Activated B cell treated with CpG ODN at 0.5 μM for 24 hours (primary cell): Measurements from ENCODE around the gene TMEM132E. TPM values are rescaled to one million over a fixed set of nuclear protein-coding genes. Genes with fewer than 3 reads are reported as not detected.

Source experiments
- ATAC-seq: fragments of 200-7000 bp; cut with Tn5 transposase; one replicate; pipeline ENCODE4 v1.10.0; 2021; ENCODE audit warnings: low read depth, mild to moderate bottlenecking, moderate library complexity
- CTCF ChIA-PET: fragments of 350-600 bp; sonication (Branson Sonifier 250); formaldehyde crosslinking; loops from one replicate; lab custom pipeline; 2021; ENCODE audit warnings: antibody characterized with exemption; lab: Charles Lee
- POLR2A ChIA-PET: fragments of 350-600 bp; sonication (Branson Sonifier 250); formaldehyde crosslinking; loops from one replicate; lab custom pipeline; 2021; ENCODE audit warnings: antibody characterized with exemption; lab: Charles Lee
- DNase-seq: peaks from one replicate; pipeline ENCODE4 v3.0.0; 2022
- H3K27ac Mint-ChIP-seq: one replicate; pipeline ENCODE4 v1.8.0; 2020; ENCODE audit warnings: mixed read lengths
- H3K27me3 Mint-ChIP-seq: one replicate; pipeline ENCODE4 v1.8.0; 2021; ENCODE audit warnings: mixed read lengths
- H3K36me3 Mint-ChIP-seq: one replicate; pipeline ENCODE4 v1.8.0; 2021; ENCODE audit warnings: low read depth, mixed read lengths
- H3K4me1 Mint-ChIP-seq: one replicate; pipeline ENCODE4 v1.8.0; 2021; ENCODE audit warnings: mixed read lengths
- H3K4me3 Mint-ChIP-seq: one replicate; pipeline ENCODE4 v1.8.0; 2020; ENCODE audit warnings: mild to moderate bottlenecking, mixed read lengths
- H3K9me3 Mint-ChIP-seq: one replicate; pipeline ENCODE4 v1.8.0; 2020; ENCODE audit warnings: mixed read lengths
- intact Hi-C: fragments of 100-400 bp; cut with micrococcal nuclease; formaldehyde crosslinking; loops from one replicate; pipeline ENCODE4 v1.15.1; 2024
- total RNA-seq: library from RNA; stranded (reverse); gene quantifications from 2 replicates; pipeline ENCODE4 v1.2.3, GENCODE V29; 2022
- TF ChIP-seq, protein P1 (sequence below): fragments of 200-600 bp; IDR thresholded peaks from one replicate; pipeline ENCODE4 v1.8.0; 2022; ENCODE audit warnings: antibody characterized with exemption, mild to moderate bottlenecking

TMEM132E gene
- total RNA-seq, 1 donor from 2014 or later, result not detected

- TF ChIP-seq, protein P1, sequence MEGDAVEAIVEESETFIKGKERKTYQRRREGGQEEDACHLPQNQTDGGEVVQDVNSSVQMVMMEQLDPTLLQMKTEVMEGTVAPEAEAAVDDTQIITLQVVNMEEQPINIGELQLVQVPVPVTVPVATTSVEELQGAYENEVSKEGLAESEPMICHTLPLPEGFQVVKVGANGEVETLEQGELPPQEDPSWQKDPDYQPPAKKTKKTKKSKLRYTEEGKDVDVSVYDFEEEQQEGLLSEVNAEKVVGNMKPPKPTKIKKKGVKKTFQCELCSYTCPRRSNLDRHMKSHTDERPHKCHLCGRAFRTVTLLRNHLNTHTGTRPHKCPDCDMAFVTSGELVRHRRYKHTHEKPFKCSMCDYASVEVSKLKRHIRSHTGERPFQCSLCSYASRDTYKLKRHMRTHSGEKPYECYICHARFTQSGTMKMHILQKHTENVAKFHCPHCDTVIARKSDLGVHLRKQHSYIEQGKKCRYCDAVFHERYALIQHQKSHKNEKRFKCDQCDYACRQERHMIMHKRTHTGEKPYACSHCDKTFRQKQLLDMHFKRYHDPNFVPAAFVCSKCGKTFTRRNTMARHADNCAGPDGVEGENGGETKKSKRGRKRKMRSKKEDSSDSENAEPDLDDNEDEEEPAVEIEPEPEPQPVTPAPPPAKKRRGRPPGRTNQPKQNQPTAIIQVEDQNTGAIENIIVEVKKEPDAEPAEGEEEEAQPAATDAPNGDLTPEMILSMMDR, result no peak
- Mint-ChIP-seq H3K9me3 (no peaks in the 10 kb centered on the region), H3K27ac (no peak overlapping the region), H3K36me3 (no peaks in the 10 kb centered on the region), H3K27me3 (peaks cover 57% of the 10 kb centered on the region), H3K4me1 (no peaks in the 10 kb centered on the region), H3K4me3 (no peak overlapping the region)
- ATAC-seq (no peak), DNase-seq (no peak)
- POLR2A ChIA-PET, result no interaction called here
- CTCF ChIA-PET, result no interaction called here
- intact Hi-C loops, result no loop called here
These were observed 44.7 kb downstream of the TMEM132E start for GRCh38 chr17:34623856-34624766.

DNA sequence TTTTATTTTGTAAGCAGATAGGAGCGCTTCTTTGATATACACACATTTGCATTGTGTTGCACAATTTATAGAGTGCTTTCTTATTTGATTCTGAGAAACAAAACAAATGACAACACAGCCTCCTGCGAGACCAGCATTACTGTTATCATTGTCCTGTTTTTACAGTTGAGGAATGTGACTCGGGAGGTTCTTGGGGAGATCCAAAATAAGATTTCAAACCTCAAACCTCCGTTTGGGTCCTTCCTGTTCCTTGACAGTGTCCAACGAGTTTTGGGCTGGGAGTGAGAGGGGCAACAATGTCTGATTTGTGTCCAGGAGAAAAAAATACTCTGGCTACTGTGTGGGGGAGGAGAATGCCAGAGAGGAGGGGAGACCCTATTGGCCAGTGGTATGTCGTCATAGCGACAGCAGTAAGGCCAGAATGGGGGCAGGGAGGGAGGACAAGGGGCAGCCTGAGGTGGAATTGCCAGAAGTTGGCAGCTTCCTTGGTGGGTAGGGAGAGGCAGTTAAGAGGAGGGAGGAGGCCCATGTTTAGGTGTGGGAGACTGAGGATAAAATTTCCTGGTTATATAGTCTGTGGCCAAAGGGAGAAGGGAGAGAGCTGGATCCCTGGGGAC, 45.5 kb downstream of the TMEM132E start:
- intact Hi-C loops, result no loop called here
- Mint-ChIP-seq H3K9me3 (no peaks in the 10 kb centered on the region), H3K27ac (no peak overlapping the region), H3K36me3 (no peaks in the 10 kb centered on the region), H3K4me1 (no peaks in the 10 kb centered on the region), H3K27me3 (peaks cover 59% of the 10 kb centered on the region), H3K4me3 (no peak overlapping the region)
- ChIA-PET POLR2A (no interaction called here), CTCF (no interaction called here)
- TF ChIP-seq, protein P1, result no peak
- DNase-seq (no peak), ATAC-seq (no peak)

DNA sequence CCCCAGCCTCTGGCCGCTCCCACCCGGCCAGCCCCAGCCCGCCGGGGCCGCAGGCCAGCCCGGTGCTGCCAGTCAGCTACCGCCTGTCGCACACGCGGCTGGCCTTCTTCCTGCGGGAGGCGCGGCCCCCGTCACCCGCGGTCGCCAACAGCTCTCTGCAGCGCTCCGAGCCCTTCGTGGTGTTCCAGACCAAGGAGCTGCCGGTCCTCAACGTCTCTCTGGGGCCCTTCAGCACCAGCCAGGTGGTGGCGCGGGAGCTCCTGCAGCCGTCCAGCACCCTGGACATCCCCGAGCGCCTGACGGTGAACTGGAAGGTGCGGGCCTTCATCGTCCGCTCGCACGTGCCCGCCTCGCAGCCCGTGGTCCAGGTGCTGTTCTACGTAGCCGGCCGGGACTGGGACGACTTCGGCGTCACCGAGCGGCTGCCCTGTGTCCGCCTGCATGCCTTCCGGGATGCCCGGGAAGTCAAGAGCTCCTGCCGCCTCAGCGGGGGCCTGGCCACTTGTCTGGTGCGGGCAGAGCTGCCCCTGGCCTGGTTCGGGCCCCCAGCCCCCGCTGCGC, 46.8 kb downstream of the TMEM132E start:
- H3K9me3 Mint-ChIP-seq, result no peaks in the 10 kb centered on the region
- DNase-seq (no peak), ATAC-seq (no peak)
- CTCF ChIA-PET, result interaction anchor here (0.7 kb wide), 1 partner anchor 10 kb away, joined by 3 read pairs; no protein-coding TSS in a partner anchor
- no peaks in the 10 kb centered on the region for H3K4me1 Mint-ChIP-seq
- peaks cover 63% of the 10 kb centered on the region for H3K27me3 Mint-ChIP-seq
- intact Hi-C loops, result no loop called here
- POLR2A ChIA-PET, result no interaction called here
- no peak overlapping the region for H3K4me3 Mint-ChIP-seq
- H3K36me3 Mint-ChIP-seq, result no peaks in the 10 kb centered on the region
- no peak overlapping the region for H3K27ac Mint-ChIP-seq
- TF ChIP-seq, protein P1, result no peak

- ChIA-PET CTCF (interaction anchor here (1.0 kb wide), 1 partner anchor 9 kb away, joined by 4 read pairs; no protein-coding TSS in a partner anchor), POLR2A (no interaction called here)
- H3K27ac Mint-ChIP-seq, result no peak overlapping the region
- DNase-seq (no peak), ATAC-seq (no peak)
- H3K4me3 Mint-ChIP-seq, result no peak overlapping the region
- intact Hi-C loops, result no loop called here
- H3K9me3 Mint-ChIP-seq, result no peaks in the 10 kb centered on the region
- H3K27me3 Mint-ChIP-seq, result peaks cover 67% of the 10 kb centered on the region
- no peaks in the 10 kb centered on the region for H3K4me1 Mint-ChIP-seq
- H3K36me3 Mint-ChIP-seq, result no peaks in the 10 kb centered on the region
- TF ChIP-seq, protein P1, result no peak
These were observed 49.5 kb downstream of the TMEM132E start for GRCh38 chr17:34628879-34629278.

DNA sequence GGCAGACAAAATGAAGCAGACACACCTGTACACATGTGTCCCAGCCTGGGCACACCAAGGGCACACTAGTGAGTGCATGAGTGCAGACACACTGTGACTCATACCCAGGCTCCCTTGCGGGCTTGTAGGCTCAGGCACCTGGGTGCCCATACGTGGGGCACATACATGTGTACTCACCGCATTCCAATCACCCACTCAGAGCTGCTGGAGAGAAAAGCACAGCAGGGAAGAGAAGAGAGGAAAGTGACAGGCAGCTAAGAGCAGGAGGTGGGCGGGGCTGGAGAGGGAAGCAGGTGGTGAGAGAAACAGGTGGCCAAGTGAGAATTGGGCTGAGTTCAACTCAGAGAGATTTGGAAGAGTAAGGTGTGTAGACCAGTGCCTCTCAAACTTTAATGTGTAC, 54.0 kb downstream of the TMEM132E start:
- Mint-ChIP-seq H3K27ac (no peak overlapping the region), H3K9me3 (no peaks in the 10 kb centered on the region), H3K4me1 (peaks cover 5% of the 10 kb centered on the region), H3K27me3 (peaks cover 55% of the 10 kb centered on the region), H3K4me3 (no peak overlapping the region), H3K36me3 (no peaks in the 10 kb centered on the region)
- DNase-seq, result no peak
- TF ChIP-seq, protein P1, result no peak
- ATAC-seq, result no peak
- ChIA-PET POLR2A (no interaction called here), CTCF (no interaction called here)
- intact Hi-C loops, result no loop called here
